Measurements from ENCODE around the gene ZNF664.
"Not testable (repeated sequence)": the region's sequence is repeated elsewhere in the genome, so short reads cannot be mapped to it uniquely, and the experiment has no call there.

ZNF664 gene

DNA sequence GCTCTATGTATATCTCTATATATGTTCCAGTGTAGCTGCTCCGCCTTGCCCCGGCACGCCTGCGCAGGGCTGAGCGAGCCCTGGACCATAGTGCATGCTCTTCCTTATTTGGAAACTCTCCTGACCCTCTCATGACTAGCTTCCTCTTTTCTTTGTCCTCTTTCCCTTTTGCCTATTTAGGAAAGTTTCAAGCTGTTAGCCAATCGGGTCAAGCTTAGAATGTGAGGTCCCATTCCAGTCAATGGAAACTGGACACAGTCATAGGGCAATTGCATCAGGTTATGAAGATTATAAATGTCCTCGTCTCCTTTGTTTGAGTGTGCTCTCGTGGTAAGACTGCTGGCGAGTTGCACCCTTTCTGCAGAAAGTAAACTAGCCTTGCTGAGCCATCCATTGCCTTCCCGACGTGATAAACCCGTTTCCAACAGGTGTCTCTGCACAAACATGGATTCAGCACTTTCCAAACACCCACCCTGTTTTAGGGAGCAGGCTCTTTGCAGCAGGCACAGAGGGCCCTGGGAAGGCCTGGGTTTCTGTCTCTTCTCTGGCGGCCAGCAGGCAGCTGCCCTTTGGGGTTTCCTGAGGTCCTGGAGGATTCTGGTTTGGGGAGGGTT is 31.3 kb upstream of the ZNF664 start:
- no peak for DNase-seq (ENCODE audit: low read depth)

DNA sequence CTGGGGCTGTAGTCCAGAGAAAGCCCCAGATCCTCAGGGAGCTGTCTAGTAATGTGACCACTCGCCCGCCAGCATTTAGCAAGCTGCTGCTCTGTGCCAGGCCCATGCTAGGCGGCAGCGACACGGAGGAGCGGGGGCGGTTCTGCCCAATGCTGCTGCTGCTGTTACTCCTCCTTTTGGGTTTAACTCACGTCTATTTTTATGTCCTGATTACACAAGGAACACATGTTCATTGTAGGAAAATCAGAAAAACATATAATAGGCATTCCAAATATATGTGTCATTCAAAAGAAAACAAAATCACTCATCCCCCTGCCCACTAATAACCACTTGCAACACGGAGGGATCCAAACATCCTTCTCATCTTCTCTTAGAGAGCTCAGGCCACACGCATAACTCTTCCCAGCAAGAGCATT is 30.8 kb upstream of the ZNF664 start:
- DNase-seq (ENCODE audit: low read depth) = no peak

DNA sequence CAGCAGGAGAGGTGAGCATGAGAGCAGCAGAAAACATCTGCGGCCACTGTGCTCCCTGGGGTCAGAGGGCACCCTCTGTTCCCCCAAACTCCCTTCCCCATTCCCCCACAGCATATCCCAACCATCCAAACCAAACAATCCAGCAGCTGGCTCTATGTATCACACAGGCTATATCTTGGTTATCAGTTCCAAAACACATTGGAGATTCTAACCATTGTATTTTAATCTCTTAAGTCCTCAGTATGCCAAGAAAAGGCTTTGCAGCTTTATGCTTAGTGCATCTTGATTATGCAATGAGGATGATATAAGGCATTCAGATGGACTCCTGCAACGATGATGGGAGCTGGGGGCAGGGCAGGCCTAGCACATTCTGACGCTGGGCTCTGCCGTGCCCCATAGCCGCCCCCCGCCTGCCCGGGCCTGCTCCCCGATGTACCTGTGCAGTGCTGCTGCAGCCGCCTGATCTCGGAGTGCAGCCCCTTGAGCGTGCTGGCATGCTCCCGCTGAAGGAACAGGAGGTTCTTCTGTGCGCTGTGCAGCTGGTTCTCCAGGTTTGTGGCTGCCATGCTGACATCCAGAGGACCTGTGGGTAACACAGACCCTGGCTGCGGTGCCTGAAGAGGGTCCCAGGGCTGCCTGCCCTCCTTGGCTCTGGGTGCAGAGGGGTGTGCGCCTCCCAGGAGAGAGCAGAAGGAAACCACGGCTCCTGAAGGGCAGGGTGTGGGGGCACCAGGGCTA is 29.9 kb upstream of the ZNF664 start:
- DNase-seq (ENCODE audit: low read depth) = no peak

DNA sequence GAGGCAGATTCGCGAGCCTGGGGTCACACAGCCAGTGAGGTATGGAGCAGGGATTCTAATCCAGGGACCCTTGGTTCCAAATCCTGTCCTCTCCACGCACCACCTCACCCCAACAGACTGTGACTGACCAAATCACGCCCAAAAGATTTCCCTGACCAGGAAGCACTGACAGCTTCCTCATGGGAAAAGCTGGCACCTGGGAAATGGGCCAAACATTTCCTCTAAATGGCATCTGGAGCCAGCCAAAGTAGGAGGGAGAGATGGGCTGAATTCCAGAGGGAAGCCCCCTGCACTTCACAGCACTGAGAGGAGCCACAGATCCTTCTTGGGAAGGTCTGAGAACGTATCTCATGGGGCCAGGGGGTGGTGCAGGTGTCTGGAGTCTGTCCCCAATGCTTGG is 29.2 kb upstream of the ZNF664 start:
- no peak for DNase-seq (ENCODE audit: low read depth)

DNA sequence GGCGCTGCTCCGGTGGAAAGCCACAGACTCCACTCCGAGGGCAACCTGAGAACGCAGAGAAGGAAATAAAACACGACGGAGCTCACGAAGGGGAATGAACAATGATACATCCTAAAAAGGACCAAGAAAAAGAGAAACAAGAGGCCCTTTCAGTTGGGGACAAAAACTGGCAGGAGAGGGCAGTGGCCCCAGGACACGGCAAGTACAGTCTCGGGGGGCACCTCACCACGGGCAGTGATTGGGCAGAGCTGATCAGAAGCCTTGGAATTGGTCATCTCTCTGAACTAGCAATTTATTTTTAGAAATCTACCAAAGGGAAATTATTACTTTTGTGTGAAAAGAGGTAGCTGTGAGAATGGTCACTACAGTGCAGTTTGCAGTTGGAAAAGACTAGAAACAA is 28.3 kb upstream of the ZNF664 start:
- no peak for DNase-seq (ENCODE audit: low read depth)

DNA sequence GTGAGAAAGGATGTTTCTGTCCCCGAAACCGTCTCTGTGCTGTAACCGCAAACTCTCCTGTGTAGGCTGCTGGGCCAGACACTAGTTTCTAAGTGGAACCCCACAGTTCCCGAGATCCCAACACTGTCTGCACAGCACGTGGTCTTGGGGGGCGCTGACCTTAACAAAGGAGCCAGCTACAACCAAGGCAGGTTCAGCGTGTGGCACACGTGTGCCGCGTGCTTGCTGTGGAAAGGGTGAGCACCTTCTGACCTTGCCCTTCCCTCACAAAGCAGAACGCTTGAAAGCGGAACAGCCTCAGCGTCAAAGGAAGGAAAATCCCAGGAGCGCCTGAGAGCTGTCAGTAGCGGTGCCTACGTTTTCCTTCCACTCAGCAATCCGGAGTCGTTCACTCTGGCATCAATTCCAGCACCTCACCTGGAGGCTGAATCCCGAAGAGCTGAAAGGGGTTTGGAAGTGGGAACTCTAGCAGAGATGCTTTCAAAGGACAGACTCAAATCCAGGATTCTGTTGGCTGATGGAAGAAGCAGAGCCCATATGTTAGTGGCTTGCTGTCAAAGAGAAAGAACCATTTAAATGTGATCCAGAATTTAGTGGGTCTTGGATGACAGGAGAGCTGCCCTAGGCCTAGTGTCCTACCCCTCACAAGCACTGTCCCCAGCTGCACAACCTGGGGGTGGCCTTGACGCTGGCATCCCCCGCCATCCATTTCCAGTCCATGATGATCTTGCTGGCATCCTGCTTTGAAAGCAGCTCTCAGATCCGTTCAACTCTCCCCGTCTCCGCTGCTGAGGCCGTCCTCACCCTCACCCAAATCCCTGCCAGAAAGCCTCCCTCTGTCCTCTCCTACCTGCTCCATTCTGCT is 27.5 kb upstream of the ZNF664 start:
- DNase-seq (ENCODE audit: low read depth) = no peak

DNA sequence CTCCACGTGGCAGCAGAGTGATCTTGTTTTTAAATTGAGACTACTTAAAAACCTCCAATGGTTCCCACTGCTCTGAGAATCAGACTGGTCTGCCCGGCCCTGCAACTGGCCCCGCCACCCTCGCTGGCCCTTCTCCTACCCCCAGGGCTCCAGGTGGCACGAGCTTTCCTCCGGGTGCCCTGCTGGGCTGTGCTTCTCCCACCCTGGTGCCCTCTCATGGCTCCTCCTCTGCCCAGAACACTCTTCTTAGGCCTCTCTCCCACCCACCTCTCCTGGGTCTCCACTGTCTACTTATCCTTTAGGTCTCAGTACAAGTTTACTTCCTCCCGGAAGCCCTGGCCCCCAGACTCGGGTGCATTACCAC is 26.9 kb upstream of the ZNF664 start:
- no peak for DNase-seq (ENCODE audit: low read depth)

DNA sequence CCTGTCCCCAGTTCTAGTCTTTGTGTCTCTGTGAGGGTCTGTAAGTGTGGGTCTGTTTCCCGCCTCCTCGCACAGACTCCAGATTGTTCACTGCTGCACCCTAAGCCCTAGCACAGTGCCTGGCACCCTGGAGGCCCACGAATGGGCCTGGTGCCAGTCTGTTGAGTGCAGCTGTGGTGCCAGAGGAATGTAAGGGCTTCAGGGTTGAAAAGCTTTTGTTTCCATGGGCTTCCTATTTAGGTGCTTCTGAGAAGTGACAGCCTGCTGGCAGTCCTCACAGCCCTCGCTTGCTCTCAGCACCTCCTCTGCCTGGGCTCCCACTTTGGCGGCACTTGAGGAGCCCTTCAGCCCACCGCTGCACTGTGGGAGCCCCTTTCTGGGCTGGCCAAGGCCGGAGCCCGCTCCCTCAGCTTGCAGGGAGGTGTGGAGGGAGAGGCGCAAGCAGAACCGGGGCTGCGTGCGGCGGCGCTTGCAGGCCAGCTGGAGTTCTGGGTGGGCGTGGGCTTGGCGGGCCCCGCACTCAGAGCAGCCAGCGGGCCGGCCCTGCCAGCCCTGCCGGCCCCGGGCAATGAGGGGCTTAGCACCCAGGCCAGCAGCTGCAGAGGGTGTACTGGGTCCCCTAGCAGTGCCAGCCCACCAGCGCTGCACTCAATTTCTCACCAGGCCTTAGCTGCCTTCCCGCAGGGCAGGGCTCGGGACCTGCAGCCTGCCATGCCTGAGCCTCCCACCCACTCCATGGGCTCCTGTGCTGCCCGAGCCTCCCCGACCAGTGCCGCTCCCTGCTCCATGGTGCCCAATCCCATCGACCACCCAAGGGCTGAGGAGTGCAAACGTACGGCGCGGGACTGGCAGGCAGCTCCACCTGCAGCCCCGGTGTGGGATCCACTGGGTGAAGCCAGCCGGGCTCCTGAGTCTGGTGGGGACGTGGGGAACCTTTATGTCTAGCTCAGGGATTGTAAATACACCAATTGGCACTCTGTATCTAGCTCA is 26.2 kb upstream of the ZNF664 start:
- DNase-seq (ENCODE audit: low read depth) = not testable (repeated sequence)

DNA sequence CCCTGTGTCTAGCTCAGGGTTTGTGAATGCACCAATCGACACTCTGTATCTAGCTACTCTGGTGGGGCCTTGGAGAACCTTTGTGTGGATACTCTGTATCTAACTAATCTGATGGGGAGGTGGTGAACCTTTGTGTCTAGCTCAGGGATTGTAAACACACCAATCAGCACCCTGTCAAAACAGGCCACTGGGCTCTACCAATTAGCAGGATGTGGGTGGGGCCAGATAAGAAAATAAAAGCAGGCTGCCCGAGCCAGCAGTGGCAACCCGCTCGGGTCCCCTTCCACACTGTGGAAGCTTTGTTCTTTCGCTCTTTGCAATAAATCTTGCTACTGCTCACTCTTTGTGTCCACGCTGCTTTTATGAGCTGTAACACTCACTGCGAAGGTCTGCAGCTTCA is 25.5 kb upstream of the ZNF664 start:
- not testable (repeated sequence) for DNase-seq (ENCODE audit: low read depth)

DNA sequence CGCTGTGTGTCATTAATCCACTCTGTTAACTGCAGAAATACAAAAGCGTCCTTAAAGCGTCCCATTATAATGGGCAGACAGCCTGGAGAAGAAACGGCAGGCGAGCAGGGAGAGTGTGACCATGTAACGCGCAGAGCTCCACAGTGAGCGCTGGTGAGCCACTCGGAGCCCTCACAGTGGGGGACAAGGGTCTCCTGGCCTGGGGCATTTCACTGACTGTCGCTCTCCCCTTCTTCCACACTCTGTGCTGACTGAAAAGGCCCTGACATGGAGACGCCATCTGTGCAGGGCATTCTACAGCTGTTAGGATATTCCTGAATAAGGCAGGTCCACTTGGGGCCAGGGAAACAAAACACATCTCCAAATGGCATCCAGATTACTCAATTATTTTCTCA is 24.6 kb upstream of the ZNF664 start:
- no peak for DNase-seq (ENCODE audit: low read depth)

DNA sequence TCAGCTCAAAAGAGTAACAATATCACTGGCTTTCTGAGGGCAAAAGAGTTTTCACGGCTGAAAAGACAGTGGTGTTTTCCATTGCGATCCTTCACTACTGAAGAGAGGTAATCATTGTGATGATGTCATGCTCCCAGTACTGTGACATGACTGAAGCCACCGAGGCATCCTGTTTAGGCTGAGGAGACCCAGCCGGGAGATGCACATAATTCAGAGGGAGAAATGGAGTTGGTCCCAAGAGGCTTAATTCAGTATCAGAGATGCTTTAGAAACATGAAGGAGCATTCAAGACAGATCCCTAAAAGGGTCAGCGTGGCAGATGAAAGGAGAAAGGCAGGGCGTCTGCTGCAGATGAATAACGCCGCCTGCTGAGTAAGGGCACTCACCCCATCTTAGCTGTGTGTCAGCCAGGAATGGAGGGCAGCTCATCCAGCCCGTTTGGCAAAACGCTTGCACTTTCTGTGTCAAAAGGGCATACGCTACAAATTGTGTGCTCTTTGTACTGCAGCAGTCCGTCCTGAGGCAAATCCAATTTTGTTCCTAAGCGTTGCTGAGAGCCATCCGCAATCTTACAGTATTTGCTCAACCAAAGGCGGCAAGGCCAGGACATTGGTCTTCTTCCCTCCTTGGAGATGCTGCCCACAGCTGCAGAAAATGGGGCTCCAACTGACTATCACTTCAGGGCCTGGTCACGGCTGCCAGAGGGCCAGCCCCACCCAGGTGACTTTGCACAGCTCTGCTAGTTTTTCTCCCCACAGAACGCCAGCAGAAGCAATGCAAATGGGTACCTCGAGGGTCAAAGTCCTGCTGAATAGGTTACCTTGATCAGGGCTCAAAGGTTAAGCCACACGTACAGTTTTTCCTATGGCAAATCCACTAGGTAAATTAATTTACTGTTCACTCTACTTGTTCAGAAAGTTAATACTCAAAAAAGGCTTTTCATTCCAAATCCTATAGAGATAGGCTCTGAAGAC is 23.9 kb upstream of the ZNF664 start:
- DNase-seq (ENCODE audit: low read depth) = no peak

DNA sequence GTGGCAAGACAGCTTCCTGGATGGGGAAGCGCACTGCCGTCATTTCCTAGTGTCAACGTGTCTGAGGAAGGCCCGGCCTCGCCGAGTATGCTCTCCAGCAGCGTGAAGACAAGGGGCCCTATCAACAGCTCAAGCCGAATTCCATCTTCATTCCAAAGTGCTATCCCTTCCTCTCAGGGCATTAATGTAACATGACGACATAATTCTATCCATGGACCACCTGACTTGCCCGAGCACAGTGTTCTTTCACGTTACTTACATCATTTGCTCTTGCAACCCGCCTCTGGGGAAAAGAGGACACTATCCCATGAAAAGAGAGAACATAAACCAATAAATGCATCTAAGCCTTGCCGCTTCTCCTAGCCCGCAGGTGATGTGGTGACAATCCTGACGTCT is 23.2 kb upstream of the ZNF664 start:
- DNase-seq (ENCODE audit: low read depth) = no peak

DNA sequence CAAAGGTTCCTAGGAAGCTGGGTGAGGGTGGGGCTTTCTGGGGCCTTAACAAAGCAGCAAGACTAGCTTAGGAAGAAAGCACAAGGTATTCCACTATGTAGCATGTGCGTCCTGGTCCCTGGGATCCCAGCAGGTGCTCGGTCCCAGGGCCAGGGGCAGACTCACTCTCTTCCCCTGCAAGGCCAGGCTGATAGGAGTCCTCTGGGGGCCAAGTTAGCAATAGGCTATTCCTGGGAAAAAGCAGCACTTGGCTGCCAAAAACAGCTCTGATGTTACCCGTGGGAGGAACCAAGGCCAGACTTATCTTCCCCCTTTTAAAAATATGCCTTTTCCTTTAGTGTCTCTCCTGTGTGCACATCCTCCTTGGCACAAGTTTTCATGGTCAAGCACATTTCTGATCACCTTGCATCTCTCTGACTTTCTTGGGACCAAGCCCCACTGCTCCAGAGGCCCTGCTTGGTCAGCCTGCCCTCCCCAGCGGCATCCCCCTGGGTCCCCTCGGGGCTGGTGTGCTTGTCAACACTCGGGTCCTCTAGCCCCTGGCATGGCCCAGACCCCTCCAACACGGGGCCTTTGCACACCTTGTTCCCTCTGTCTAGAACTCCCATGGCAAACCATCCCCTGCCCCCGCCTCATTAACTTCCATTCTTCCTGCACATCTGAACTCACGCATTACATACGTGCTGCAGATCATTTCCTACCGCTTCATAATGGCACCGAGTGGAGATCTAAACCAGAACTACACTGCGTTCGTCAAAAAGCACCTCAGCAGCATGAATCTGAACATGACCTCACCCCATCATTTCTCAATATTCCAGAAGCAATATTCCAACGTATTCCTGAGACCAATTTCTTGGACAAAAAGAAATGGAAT is 22.3 kb upstream of the ZNF664 start:
- DNase-seq (ENCODE audit: low read depth) = no peak

DNA sequence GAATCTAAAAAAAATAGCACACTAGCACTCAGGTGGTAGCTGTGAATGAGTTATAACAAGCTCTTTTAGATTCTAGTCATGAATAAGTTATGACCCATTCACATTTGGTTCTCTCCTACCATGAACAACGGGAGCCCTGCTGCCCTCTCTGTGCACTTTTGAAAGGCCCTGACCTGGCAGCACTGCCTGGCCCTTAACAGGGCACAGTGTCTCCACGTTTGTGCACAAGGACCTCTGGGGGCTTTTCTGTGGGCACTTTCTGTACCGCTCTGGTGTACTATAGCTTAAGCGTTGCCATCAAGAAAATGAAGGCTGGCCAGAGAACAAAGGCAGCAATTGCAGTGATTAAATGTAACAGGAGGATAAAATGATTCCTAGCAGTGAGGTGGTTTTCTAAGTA is 21.5 kb upstream of the ZNF664 start:
- no peak for DNase-seq (ENCODE audit: low read depth)

DNA sequence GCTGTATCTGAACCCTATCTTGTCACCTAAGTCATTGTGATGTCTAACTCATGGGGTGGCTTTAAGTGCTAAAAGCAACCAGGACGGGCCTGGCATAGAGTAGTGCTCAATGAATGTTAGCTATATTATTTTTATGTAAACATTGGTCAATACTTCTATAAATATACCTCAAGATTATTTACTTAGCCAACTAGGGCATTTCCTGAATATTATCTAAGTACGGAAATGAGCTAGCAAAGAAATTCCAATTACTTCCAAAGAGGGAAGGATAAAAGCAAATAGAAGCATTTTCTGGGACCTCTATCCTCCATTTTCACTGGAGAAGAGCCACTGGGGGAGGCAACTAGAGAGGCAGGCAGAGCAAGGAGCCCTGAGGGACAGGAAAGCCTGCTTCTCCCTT is 21.0 kb upstream of the ZNF664 start:
- DNase-seq (ENCODE audit: low read depth) = no peak

DNA sequence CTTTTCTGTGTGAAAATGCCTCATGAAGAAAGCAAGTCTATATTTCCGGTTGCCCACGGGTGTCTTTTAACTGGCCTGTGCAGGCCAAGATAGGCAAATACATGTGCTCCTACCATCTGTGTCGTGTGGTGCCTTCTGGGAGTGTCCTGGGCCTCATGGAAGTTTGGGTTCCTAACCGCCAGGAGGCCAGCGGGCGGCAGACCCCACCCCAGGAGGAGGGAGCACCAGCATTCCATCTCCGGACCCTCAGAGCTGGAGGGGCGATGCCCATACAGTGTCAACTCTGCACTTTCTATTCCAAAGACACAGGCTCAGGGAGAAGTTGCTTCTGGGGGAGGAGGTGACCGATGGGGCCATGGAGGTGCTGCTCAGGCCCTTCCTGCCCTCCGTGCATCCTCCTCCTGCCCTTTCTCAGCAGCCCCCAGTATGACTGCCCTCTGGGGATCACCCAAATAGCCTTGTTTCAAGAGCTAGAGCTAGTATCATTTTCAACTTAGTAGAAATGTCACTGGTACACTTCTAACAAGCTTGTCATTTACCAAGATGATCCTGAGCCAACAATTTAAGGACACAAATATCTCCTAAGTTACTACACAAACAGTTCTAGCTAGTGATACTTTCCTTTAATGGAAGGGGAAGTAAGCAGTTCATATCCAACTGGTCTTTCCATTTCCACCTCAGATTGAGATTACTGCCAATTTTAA is 18.2 kb upstream of the ZNF664 start:
- DNase-seq (ENCODE audit: low read depth) = no peak

DNA sequence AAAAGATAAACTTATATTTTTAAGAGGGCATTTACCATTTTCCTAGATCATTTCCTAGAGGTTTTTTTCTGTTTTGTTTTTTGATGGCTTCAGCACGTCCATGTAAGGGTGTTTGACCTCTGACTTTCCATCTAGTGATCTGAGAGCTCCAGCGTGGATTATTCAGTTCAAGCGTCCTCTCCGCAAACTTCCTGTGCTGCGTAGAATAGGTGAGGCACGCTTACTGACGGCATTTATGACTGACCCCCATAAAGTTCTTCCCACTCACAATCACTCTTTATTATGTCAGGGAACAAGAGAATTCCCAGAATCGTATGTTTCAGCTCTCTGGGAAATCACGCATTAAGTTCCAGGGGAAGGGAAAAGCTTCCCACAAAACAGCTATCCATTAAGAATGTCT is 16.8 kb upstream of the ZNF664 start:
- DNase-seq (ENCODE audit: low read depth) = no peak

DNA sequence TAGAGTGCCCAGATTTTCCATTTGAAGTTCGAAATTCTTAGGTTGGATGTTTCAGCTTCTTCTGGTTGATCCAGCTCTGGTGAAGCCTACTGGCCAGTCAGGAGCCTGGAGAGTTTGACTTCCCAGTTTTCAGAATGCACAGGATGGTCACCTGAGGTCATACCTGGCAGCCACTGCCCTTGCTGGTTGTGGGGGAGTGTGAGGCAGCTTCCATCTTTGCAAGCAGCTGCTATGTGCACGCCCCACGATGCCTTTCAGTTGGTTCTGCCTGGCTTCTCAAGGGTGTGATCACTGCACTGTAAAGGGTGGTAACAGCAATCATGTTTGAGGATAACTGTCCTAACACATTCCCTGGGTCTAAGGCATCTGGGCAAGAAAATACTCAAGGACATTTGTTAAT is 15.8 kb upstream of the ZNF664 start:
- no peak for DNase-seq (ENCODE audit: low read depth)

DNA sequence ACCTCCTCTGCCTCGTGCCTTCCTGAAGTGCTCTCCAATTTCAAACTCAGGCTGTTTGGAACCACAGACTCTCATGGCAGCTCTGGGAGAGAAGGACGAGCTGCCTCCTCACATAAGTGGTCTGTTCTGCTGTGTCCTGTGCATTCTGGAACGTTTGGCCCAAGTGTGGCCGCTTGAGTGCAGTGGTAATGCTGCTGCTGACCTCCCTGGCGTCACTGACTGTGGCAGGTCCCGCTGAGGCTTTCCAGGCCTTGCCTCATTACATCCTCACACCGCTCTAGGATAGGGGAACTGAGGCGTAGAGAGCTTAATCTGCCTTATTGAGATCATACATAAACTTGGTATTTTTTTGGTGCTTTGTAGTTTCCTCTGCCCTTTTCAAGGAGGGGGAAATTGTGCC is 14.6 kb upstream of the ZNF664 start:
- no peak for DNase-seq (ENCODE audit: low read depth)
